Caki2 (cell line): ENCODE results near the gene LDLR. TPM values are rescaled to one million over a fixed set of nuclear protein-coding genes. Genes with fewer than 3 reads are reported as not detected.
A peak's percentile ranks its signal among the peaks of the same experiment; 100 is the strongest.
"Not testable (repeated sequence)": the region's sequence is repeated elsewhere in the genome, so short reads cannot be mapped to it uniquely, and the experiment has no call there.

Experiments
- DNase-seq: peaks from one replicate; pipeline ENCODE4 v3.0.0-alpha.2; 2015; ENCODE audit warnings: low read depth
- in situ Hi-C: cut with HindIII; loops from 2 replicates; pipeline ENCODE4 v1.10.0; 2016; ENCODE audit warnings: low sequenced_read_pairs, low pct_unique_long_range_greater_than_20kb, mixed read lengths
- total RNA-seq: library from RNA; depleted of rRNA; stranded (reverse); fragments of >200 nt; shearing (Covaris generic); gene quantifications from 2 replicates; pipeline ENCODE4 v1.2.3, GENCODE V29; 2014; ENCODE audit warnings: low replicate concordance

LDLR gene
- total RNA-seq, 1 experiment from 2014 or later: 54.3 TPM

DNA sequence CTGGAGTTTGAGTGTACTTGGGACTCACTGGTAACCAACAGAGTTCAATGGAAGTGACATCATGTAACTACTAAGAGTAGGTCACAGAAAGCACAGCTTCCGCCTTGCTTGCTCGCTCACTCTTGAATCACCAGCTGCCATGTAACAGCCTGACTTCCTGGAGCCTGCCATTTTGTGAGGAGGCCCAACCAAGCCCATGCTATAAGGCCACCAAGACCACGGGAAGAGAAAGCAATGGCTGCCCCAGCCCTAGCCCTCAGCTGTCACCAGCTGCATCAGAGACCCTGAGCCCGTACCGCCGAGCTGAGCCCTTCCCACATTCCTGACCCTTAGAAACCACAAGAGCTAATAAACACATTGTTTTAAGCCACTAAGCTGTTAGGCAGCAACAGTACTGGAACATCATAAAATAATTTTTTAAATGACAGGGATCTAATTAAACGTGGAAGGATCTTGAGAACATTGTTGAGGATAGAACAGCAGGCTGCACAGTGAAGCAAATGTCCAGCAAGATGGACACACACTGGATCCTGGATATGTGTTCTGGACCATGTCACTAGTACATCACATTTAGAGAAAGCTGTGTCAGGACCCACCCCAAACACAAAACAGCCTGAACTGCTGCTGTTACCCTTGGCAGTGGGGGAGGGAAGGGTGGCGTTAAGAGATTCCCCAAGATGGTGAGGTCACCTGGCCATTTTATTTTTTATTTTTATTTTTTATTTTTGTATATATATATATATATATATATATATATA is 21.7 kb upstream of the LDLR start:
- in situ Hi-C loops: no loop called here
- no peak for DNase-seq

DNA sequence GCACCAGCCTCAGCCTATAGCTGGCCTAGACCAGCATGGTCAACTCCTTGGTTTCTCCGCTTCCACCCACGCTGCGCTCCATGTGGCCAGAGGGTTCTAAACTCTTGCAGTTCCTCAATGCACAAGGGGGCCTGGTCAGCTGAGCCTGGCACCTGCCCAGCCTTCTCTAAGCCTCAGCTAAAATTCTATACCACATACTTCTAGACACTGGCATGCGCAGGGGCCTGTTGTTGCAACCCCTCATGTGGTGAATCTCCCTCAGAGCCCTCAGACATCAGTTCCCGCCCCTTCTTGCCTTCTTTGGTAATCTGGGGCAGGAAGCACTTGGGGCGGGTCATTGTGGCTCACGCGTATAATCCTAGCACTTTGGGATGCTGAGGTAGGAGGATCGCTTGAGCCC is 19.7 kb upstream of the LDLR start:
- in situ Hi-C loops: no loop called here
- DNase-seq: no peak

DNA sequence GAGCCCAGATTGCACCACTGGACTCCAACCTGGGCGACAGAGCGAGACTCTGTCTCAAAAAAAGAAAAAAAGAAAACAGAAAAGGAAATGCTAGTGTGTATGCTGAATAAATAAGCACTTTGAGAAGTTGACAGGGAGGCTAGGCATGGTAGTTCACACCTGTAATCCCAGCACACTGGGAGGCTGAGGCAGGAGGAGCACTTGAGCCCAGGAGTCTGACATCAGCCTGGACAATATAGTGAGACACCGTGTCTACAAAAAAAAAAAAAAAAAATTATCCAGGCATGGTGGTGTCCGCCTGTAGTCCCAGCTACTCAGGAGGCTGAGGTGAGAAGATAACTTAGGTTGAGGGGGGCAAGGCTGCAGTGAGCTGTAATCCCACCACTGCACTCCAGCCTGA is 19.1 kb upstream of the LDLR start:
- in situ Hi-C loops: no loop called here
- no peak for DNase-seq

DNA sequence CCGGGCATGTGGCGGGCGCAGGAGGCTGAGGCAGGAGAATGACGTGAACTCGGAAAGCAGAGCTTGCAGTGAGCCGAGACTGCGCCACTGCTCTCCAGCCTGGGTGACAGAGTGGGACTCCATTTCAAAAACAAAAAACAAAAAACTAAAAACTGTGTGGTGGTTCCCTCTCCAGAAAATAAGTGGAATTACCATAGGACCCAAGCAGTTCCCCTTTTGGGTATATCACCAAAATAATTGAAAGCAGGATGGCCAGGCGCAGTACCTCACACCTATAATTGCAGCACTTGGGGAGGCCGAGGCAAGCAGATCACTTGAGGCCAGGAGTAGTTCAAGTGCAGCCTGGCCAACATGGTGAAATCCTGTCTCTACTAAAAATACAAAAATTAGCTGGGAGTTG is 15.7 kb upstream of the LDLR start:
- no peak for DNase-seq
- in situ Hi-C loops: no loop called here

DNA sequence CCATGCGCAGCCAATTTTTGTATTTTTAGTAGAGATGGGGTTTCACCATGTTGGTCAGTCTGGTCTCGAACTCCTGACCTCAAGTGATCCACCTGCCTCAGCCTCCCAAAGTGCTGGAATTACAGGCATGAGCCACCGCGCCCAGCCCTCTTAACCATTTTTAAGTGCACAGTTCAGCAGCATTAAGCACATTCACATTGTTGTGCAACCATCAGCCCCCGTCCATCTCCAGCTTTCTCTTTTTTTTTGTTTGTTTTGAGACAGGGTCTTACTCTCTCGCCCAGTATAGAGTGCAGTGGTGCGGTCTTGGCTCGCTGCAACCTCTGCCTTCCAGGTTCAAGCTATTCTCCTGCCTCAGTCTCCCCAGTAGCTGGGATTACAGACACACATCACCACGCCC is 12.5 kb upstream of the LDLR start:
- DNase-seq, in situ Hi-C loops: not testable (repeated sequence)

DNA sequence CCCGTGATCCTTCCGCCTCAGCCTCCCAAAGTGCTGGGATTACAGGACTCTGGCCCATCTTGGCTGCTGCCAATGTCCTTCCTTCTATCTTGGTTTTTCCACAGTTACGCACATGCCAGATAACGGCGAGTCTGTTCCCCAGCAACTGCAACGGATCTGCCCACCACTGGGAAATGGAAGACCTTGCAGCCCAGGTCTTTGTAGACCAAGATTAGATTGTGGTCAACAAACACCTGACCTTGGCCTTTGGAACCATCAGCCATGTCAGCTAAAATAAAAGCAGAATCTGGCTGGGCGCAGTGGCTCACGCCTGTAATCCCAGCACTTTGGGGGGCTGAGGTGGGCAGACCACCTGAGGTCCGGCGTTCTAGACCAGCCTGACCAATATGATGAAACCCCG is 10.4 kb upstream of the LDLR start:
- in situ Hi-C loops: no loop called here
- DNase-seq: no peak

DNA sequence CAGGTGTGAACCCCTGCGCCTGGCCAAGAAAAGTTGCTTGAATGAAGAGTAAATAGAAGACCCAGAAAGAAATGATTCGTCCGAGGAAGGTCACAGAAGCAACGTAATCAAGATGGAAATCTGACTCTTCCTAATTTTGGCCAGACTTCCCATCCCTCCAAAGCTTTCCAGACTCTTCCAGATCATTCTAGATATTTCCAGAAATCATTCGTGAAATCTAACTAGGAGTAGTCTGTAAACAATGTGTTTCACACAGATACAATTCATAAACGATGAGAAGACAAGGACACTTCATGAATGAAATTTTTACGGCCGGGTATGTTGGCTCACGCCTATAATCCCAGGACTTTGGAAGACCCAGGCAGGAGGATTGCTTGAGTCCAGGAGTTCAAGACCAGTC is 9.3 kb upstream of the LDLR start:
- in situ Hi-C loops: no loop called here
- no peak for DNase-seq

DNA sequence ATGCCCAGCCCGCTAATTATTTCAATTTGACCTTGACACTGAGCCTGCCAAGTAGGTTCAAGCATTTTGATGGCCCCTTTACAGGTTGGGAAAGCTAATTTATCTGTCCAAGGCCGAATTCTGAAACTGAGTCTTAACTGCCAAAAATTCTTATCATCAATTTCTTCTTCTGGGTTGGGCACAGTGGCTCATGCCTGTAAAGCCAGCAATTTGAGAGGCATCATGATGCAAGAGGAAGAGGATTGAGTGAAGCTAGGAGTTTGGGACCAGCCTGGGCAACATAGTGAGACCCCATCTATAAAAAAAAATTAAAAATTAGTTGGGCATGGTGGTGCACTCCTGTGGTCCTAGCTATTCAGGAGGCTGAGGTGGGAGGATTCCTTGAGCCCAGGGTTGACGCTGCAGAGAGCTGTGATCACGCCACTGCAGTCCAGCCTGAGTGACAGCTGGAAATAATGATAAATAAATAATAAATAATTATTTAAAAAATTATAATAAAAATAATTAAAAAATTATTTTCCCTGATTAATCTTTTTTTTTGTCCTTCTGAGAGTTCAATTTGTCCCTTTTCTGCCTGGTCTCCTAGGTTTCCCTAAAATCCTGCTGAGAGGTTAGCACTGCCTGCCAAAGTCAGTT is 1.3 kb upstream of the LDLR start:
- in situ Hi-C loops: no loop called here
- DNase-seq: no peak

DNA sequence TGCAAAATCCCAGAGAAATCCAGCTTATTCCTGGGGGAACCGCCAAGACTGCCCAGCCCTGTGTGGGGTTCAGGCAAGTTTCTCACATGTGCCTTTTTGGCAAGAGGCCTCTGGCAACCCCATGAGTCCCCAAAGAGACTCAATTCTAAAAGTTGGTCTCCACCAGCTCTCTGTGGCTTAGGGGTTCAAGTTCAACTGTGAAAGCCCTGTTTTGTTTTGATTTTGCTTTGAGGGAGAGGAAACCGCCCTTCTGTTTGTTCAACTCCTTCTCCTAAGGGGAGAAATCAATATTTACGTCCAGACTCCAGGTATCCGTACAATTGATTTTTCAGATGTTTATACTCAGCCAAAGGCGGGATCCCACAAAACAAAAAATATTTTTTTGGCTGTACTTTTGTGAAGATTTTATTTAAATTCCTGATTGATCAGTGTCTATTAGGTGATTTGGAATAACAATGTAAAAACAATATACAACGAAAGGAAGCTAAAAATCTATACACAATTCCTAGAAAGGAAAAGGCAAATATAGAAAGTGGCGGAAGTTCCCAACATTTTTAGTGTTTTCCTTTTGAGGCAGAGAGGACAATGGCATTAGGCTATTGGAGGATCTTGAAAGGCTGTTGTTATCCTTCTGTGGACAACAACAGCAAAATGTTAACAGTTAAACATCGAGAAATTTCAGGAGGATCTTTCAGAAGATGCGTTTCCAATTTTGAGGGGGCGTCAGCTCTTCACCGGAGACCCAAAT is 583 bp upstream of the LDLR start:
- in situ Hi-C loops: no loop called here

DNA sequence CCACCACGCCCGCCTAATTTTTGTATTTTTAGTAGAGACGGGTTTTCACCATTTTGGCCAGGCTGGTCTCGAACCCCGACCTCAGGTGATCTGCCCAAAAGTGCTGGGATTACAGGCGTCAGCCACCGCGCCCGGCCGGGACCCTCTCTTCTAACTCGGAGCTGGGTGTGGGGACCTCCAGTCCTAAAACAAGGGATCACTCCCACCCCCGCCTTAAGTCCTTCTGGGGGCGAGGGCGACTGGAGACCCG is 676 bp downstream of the LDLR start:
- in situ Hi-C loops: not testable (repeated sequence)
- DNase-seq: peak; percentile 76

More for the DNA sequence above, 583 bp upstream of the LDLR start:
- DNase-seq: no peak

DNA sequence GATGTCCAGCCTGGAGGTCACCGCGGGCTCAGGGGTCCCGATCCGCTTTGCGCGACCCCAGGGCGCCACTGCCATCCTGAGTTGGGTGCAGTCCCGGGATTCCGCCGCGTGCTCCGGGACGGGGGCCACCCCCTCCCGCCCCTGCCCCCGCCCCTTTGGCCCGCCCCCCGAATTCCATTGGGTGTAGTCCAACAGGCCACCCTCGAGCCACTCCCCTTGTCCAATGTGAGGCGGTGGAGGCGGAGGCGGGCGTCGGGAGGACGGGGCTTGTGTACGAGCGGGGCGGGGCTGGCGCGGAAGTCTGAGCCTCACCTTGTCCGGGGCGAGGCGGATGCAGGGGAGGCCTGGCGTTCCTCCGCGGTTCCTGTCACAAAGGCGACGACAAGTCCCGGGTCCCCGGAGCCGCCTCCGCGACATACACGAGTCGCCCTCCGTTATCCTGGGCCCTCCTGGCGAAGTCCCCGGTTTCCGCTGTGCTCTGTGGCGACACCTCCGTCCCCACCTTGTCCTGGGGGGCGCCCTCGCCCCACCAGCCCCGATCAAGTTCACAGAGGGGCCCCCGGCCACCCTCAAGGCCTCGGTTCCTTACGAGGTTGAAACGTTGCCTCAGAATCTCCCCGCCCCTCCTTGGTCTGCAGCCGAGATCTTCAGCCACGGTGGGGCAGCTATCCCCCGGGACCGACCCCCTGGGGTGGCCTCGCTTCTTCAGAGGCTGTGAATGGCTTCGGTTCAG is 1.2 kb downstream of the LDLR start:
- in situ Hi-C loops: no loop called here
- DNase-seq: peak; percentile 88

DNA sequence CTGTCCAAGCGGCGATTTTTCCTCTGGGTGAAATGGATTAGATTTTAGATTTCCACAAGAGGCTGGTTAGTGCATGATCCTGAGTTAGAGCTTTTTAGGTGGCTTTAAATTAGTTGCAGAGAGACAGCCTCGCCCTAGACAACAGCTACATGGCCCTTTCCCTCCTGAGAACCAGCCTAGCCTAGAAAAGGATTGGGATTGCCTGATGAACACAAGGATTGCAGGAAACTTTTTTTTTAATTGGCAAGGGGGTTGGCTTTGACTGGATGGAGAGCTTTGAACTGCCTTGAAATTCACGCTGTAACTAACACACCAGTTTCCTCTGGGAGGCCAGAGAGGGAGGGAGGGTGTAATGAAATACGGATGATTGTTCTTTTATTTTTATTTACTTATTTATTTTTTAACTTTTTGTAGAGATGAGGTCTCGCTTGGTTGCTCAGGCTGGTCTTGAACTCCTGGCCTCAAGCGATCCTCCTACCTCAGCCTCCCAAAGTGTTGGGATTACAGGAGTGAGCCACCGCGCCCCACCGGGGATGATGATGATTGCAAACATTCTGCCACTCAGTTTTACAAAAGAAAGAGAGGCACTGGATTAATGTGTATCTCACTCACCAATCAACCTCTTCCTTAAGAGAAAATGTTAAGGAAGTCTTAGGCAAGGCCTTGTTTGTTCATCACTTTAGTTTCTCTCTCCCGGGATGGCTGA is 1.9 kb downstream of the LDLR start:
- in situ Hi-C loops: no loop called here
- no peak for DNase-seq

DNA sequence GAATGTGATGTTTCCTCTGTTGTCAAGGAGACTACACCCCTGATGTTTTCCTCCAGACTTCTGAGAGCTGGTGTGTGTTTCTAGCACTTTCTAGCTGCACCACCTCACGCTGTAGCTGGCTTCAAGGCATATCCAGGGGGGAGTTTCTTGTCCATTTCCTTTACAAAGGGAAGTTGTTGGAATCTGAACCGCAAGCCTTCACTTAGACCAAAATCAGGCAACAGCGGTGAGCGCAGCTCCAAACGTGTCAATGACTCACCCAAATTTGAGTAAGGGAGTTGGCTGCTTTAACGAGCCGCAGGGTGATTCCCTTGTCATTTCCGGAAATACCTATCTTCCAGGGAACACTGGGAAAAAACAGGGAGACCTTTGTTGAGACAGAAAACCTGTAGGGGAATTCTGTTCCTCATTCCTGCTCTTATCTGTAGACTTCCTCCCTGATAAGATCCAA is 2.5 kb downstream of the LDLR start:
- peak; percentile 88 for DNase-seq
- in situ Hi-C loops: no loop called here

DNA sequence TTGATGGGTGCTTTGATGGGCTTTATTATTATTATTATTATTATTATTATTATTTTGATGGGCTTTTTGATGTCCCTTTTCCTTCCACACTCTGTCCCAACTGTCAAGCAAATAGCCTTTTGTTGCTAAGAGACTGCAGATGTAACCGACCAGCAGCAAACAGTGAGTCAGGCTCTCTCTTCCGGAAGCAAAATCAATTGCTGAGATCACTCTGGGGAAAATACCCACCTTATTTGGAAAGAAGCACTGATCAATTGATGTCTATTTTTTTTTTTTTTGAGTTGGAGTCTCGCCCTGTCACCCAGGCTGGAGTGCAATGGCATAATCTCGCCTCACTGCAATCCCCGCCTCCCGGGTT is 2.9 kb downstream of the LDLR start:
- in situ Hi-C loops: no loop called here
- DNase-seq: peak; percentile 68

DNA sequence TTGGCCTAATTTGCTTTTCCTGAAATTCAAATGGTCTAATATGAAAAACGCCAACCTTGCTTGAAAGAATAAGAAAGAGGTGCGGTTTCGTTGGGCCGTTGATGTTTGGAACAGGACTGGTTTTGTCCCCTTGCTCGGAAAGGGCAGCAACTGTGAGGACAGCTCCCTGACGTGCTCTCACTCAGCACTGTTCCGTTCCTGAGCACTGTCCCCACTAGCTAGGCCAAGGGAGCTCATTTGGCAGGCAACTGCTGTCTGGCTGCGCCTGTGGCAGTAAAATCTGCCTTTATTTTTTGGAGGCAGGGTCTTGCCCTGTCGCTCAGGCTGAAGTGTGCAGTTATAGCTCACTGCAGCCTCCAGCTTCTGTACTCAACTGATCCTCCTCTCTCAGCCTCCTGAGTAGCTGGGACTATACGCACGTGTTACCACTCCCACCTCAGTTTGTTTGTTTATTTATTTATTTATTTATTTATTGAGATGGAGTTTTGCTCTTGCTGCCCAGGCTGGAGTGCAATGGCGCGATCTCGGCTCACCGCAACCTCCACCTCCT is 4.5 kb downstream of the LDLR start:
- DNase-seq: no peak
- in situ Hi-C loops: no loop called here

DNA sequence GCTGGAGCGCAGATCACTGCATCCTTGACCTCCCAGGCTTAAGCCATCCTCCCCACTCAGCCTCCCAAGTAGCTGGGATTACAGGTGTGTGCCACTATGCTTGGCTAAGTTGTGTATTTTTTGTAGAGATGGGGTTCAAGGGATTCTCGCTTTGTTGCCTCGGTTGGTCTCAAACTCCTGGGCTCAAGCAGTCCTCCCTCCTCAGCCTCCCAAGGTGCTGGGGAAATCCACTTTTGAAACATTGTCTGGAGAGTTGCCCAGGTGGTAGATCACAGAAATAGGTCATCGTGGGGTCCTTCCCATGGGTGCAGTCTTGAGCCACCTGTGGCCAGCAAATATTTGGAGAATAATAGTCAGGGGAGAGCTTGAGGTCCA is 5.2 kb downstream of the LDLR start:
- in situ Hi-C loops: no loop called here
- no peak for DNase-seq

DNA sequence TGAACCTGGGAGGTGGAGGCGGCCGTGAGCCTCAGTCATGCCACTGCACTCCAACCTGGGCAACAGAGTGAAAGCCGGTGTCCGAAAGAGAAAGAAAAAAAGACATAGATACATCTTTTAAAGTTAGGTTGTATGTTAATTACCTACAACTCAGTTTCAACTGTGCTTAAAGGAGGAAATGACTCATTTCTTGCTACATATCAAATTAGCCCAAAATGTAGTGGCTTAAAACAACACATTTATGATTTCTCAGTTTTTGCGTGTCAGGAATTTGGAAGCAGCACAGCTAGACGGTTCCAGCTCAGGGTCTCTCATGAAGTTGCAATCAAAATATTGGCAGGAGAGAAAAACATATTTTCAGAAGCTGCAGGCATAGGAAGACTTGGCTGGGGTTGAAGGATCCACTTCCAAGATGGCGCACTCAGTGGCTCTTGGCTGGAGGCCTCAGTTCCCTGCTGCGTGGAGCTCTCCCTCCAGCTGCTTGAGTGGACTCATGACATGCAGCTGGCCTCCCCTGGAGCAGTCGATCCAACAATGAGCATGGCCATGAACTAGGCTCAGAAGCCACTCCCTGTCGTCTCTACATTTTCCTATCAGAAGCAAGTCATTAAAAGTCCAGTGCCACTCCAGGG is 7.1 kb downstream of the LDLR start:
- peak; percentile 64 for DNase-seq
- in situ Hi-C loops: no loop called here

DNA sequence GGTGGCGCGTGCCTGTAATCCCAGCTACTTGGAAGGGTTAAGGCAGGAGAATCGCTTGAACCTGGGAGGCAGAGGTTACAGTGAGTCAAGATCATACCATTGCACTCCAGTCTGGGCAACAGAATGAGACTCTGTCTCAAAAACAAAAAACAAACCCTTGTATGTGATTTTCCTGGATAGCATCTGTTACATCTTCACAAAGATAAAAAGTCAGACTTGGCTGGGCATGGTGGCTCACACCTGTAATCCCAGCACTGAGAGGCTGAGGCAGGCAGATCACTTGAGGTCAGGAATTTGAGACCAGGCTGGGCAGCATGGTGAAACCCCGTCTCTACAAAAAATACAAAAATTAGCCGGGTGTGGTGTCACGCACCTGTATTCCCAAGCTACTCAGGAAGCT is 8.1 kb downstream of the LDLR start:
- in situ Hi-C loops, DNase-seq: not testable (repeated sequence)
